ENCODE data around the gene SLC27A2.

SLC27A2 gene

DNA sequence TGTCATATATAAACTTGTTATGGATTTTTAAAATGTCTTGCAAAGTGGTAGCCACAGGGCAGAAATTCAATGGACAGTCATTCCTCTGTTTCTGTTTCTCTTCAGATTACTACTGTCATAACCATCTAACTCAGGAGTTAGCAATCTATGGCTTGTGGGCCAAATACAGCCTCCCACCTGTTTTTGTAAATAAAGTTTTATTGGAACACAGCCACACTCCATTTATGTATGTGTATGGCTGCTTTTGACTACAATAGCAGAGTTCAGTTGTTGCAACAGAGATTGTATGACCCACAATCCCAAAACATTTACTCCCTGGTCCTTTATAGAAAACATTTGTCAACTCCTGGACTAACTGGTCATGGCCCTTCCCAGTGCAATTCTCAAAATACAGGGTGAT lies 20.0 kb downstream of the SLC27A2 start:
- no peak for TF ChIP-seq GATA3 (IDR thresholded peaks at IDR 0.05; ENCODE audit: low read depth, low read length)
- no peak for TF ChIP-seq GATA2 (IDR thresholded peaks at IDR 0.05; ENCODE audit: low read depth, low read length)

DNA sequence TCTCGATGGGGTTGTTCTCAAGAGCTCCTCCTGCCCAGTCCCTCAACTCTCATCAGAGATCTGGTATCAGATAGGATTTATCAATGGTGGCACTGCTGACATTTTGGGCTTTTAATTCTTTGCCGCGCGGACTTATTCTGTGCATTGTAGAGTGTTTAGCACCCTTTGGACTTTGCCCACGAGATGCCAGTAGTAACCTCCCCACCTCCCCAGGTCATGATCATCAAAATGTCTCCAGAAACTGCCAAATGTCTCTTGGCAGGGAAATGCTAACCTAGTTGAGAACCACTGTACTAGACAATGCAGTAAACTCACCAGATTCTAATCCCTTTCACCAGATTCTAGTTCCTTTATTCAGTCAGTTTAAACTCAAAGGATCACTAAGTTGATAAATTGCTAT lies 24.0 kb downstream of the SLC27A2 start:
- no peak for TF ChIP-seq GATA2 (IDR thresholded peaks at IDR 0.05; ENCODE audit: low read depth, low read length)
- no peak for TF ChIP-seq GATA3 (IDR thresholded peaks at IDR 0.05; ENCODE audit: low read depth, low read length)

DNA sequence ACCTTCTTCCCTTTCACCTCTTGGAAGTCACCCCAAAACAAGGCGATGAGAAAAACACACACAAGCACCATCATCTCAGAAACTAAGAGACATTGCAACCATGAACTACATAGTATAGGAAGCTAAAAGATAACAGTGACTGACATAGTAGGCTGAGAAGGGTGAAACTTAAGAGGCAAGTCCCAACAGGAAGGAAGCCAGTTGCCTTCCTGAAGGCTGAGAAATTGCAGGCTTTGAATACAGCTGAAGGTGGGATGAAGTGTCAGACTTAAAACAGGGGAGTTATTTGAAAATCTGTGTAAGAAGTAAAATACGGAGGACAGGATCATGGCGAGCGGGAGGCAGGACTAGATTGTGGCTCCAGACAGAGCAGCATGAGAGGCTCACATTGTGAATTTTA lies 27.8 kb downstream of the SLC27A2 start:
- TF ChIP-seq GATA2 (IDR thresholded peaks at IDR 0.05; ENCODE audit: low read depth, low read length) (no peak), GATA3 (IDR thresholded peaks at IDR 0.05; ENCODE audit: low read depth, low read length) (no peak)

DNA sequence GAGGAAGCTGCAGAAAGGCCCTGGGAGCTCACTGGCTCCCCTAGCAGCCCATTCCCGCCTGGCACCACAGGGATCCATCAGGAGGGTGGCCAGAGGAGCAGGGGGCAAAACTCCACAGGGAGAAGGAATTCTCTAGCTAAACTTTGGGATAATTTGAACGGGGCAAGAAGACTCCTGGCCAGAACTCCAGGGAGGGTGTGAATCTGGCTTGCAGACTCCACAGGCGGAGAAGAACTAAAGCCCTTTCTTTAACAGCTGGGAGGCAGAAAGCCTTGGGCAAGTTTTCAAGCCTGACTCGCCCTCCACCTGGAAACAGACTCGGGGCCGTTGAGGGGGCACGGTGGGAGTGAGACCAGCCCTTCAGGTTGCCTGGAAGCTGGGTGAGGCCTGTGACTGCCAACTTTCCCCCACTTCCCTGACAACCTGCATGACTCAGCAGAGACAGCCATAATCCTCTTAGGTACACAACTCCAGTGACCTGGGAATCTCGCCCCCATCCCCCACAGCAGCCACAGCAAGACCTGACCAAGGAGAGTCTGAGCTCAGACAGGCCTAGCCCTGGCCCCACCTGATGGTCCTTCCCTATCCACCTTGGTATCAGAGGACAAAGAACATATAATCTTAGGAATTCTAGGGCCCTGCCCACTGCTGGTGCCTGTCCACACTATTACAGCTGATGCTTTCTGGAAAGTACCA lies 28.6 kb downstream of the SLC27A2 start:
- TF ChIP-seq GATA2 (IDR thresholded peaks at IDR 0.05; ENCODE audit: low read depth, low read length) (no peak), GATA3 (IDR thresholded peaks at IDR 0.05; ENCODE audit: low read depth, low read length) (no peak)

DNA sequence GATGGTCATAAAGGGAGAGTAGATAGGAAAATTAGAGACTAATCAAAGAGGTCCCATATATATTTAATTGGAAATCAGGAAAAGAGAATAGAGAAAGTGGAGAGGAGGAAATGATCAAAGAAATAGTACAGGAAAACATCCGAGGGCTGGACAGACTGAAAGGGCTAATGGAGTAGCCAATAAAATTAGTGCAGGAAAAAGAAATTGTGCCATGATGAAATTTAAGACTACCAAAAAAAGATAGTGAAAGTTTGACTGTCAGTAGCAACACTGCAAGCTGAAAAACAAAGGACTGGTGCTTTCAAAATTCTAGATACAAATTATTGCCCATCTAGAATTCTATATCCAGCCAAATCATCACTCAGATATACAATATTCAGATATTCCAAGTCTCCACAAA lies 36.3 kb downstream of the SLC27A2 start:
- TF ChIP-seq GATA3 (IDR thresholded peaks at IDR 0.05; ENCODE audit: low read depth, low read length) (no peak), GATA2 (IDR thresholded peaks at IDR 0.05; ENCODE audit: low read depth, low read length) (no peak)

DNA sequence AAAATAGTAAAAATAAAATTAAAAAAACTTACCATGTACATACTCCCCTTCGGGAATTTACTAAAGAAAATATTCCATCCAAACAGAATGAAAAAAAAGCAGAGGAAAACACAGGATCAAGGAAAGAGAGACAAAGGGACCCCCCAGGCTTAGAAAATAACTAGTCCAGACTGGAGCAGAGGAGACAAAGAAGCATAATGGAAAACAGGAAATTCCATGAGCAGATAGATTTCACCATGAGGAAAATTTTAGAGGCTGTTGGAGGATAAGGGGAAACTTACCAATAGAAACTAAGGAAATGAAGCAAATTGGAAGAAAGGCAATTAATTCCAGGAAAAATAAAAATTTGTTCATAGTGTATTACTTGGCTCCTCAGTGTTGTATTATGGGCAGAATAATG lies 36.7 kb downstream of the SLC27A2 start:
- TF ChIP-seq GATA2 (IDR thresholded peaks at IDR 0.05; ENCODE audit: low read depth, low read length) (no peak), GATA3 (IDR thresholded peaks at IDR 0.05; ENCODE audit: low read depth, low read length) (no peak)

DNA sequence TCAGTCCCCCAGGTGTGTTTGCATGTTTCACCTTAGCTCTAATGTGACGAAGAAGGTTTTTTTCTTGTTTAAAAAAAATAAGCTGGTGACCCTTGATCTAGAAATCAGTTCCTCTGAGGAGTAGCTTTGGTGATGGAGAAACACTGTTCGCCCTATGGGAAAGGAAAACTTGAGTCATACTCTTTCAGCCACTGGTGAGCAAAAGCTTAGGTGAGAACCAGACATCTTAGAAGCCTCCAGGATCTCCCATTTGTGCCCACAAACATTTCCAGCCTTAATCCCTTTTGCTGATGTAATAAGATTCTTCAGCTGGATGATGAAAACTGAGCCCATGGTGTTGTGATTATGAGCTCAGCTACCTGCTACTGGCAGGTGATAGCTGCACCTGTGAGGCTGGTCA lies 37.8 kb downstream of the SLC27A2 start:
- no peak for TF ChIP-seq GATA3 (IDR thresholded peaks at IDR 0.05; ENCODE audit: low read depth, low read length)

DNA sequence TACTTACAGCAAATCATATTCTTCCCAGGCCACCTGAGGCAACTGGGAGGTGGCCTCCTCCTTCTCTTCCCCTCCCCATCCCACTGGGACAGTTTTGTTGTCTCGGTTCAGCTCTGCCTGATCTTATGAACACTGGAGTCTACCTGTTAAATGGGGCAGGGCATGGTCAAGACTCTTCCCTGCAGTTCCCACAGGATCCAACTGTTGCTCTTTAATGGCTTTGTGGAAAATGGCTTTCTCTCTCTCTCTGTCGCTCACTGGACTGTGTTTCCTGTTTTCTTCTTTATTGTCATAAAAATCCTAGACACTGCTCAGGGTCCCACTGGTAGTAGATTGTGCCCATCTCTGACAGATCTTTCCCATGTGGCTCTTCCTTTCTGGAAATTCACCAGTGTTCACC lies 40.2 kb downstream of the SLC27A2 start:
- TF ChIP-seq GATA2 (IDR thresholded peaks at IDR 0.05; ENCODE audit: low read depth, low read length), result no peak
- no peak for TF ChIP-seq GATA3 (IDR thresholded peaks at IDR 0.05; ENCODE audit: low read depth, low read length)

DNA sequence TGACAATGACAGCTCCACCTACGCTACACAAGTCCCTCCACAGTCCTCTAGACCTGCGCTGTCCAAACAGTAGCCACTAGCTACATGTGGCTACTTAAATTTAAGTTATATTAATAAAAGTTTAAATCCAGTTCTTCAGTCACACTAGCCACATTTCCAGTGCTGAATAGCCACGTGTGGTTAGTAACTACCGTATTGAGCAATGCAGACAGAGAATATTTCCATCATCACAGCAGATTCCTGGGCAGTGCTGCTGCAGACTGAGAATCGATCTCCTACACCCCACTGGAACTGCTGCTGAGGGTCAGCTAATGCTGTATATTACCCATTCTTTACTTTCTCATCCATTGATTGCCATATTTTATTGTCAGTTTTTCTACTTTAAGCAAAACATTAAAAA lies 42.6 kb downstream of the SLC27A2 start:
- TF ChIP-seq GATA3 (IDR thresholded peaks at IDR 0.05; ENCODE audit: low read depth, low read length), result no peak
- no peak for TF ChIP-seq GATA2 (IDR thresholded peaks at IDR 0.05; ENCODE audit: low read depth, low read length)

DNA sequence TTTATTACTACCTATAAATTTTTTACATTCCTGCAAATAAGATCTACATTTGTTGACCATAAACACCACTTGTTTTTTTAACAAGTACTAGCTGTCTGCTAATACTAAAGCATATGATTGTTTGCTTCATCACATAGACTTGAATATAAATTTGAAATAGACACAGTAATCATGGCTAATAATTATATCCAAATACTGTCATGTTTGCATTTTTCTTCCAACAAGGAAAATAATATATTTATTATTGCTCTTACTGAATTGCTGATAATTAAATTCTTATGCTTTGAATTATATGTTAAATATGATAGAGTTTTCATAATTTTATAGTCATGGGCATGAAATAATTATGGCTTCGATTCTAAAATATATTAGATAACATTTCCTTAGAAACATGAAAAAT lies 43.1 kb downstream of the SLC27A2 start:
- no peak for TF ChIP-seq GATA2 (IDR thresholded peaks at IDR 0.05; ENCODE audit: low read depth, low read length)
- no peak for TF ChIP-seq GATA3 (IDR thresholded peaks at IDR 0.05; ENCODE audit: low read depth, low read length)

DNA sequence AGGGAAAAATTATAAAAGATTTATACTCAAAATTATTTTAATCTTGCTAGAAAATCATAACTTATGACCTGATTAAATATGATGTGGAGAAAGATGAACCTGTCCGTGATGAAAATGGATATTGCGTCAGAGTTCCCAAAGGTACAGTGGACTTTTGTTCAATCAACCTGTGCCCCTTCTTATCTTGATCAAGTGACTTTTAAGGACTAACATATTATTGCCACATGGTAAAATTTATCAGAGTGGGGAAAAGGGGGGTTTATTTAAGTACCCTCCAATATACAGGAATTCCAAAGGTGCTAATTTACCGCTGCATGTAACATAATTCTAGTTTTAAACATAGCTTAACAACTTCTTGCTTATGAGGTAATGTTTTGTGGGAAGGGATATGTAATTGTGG lies 43.9 kb downstream of the SLC27A2 start:
- TF ChIP-seq GATA2 (IDR thresholded peaks at IDR 0.05; ENCODE audit: low read depth, low read length) (no peak), GATA3 (IDR thresholded peaks at IDR 0.05; ENCODE audit: low read depth, low read length) (no peak)

DNA sequence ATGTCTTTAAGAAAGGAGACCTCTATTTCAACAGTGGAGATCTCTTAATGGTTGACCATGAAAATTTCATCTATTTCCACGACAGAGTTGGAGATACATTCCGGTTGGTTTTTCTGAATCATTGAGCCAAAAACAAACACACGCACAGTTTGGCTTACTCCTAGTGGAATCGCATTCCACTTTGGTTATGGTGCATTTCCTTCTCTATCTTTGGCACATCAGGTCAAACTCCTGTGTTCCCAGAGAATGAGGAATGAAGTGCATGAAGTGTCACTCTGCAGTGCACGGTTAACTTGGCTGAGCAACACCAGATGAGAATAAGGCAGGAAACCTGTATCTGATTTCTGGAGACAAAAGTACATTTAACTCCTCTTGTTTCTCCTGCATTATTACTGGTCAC lies 45.1 kb downstream of the SLC27A2 start:
- TF ChIP-seq GATA3 (IDR thresholded peaks at IDR 0.05; ENCODE audit: low read depth, low read length) (no peak), GATA2 (IDR thresholded peaks at IDR 0.05; ENCODE audit: low read depth, low read length) (no peak)

DNA sequence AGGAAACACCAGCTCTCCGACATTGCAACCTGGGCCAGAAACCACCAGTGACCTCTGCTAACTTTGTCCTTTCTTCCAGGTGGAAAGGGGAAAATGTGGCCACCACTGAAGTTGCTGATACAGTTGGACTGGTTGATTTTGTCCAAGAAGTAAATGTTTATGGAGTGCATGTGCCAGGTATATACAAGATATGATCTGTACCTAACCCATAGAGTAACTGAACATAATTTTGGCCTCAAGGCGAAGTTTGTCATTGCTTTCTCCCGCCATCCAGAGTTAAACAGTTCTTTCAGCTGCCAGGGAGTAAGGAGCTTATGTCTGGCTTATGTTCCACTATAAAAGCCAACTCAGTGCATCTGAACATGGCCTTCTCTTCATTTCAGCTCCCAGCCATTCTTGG lies 46.9 kb downstream of the SLC27A2 start:
- TF ChIP-seq GATA3 (IDR thresholded peaks at IDR 0.05; ENCODE audit: low read depth, low read length) (no peak), GATA2 (IDR thresholded peaks at IDR 0.05; ENCODE audit: low read depth, low read length) (no peak)

DNA sequence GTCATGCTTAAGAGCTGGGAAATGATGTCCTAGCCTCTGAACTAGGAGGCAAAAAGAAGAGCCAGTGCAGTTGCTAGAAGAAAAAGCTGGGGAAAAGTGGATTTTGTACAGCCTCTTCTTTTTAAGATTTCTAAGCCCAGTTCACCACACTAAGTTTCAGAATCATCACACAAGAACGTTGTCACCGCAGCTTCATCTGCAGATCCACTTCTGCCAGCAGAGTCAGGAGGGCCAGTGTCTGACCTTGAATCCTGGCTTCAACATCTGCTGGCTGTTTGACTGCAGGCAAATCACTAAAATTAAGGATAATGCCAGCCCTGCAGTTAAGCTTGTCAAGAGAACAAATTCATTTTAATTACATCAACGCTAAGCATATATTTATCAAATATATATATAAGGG lies 47.3 kb downstream of the SLC27A2 start:
- TF ChIP-seq GATA2 (IDR thresholded peaks at IDR 0.05; ENCODE audit: low read depth, low read length), result no peak
- no peak for TF ChIP-seq GATA3 (IDR thresholded peaks at IDR 0.05; ENCODE audit: low read depth, low read length)

DNA sequence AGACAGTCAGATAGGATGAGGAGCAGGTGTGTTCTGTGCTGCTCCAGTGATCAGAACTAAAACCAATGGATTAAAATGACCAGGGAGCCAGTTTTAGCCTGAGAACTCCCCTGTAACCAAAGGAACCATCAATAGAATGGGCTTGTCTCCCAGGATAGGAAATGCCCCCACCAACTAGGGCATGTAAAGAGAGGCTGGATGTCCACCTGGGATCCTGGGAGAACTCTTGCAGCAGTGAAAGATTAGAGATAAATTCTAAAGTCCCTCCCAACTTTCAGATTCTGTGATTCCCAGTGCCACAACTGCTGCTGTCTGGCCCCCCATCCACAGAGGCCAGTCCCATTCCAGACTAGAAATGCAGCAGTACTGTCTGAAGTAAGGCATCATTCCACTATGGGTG lies 49.8 kb downstream of the SLC27A2 start:
- TF ChIP-seq GATA3 (IDR thresholded peaks at IDR 0.05; ENCODE audit: low read depth, low read length) (no peak), GATA2 (IDR thresholded peaks at IDR 0.05; ENCODE audit: low read depth, low read length) (no peak)

DNA sequence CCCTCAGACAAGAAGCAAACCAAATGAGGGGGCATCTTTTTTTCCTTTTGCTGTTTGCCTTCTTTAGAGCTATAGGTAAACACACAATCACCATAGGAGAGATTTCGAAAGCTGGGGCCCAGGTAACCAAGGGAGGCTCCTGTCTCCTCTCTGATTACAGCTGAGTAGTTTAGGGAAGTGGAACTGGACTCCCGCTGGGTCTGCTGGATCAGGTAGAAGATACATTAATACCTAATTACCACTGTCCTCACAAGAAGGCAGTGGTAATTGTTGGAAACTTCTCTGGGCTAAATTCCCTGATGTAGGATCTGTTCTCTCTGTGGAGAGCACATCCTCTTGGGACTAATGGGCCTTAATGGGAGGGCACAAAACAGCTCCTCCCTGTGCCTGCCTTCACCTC lies 50.8 kb downstream of the SLC27A2 start:
- TF ChIP-seq GATA3 (IDR thresholded peaks at IDR 0.05; ENCODE audit: low read depth, low read length), result no peak
- no peak for TF ChIP-seq GATA2 (IDR thresholded peaks at IDR 0.05; ENCODE audit: low read depth, low read length)
